GM21529 (cell line): ENCODE results near the gene KRT37.

Experiments
- ATAC-seq: cut with Tn5 transposase; IDR thresholded peaks from one replicate; pipeline ENCODE4 v1.9.1; 2021; ENCODE audit not compliant: unreplicated experiment

Gene KRT37

GRCh38 chr17:41424111-41424635 lies at the start of gene KRT37:
Gene KRT37 (minus strand): TSS chr17:41424585. CDS start chr17:41424523, 62 bp downstream.
- ATAC-seq, result no peak

DNA sequence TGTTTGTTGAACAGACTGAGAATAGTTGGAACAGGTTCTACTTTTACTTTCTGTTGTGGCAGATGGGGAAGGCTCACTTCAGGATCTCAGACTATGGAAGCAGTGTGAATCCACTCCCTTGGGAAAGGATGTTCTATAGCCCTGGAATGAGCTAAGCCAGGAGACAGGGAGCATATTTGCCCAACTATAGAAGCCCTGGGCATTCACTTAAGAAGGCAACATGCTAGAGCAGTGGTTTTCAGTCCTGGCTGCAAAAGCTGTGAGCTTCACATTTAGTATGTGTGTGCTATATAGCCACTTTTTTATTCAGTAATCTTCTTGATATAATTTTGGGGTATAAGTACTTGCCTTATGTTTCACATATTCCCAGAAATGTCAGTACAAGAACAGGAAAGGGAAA lies 44.0 kb upstream of the KRT37 start:
- ATAC-seq, result no peak

DNA sequence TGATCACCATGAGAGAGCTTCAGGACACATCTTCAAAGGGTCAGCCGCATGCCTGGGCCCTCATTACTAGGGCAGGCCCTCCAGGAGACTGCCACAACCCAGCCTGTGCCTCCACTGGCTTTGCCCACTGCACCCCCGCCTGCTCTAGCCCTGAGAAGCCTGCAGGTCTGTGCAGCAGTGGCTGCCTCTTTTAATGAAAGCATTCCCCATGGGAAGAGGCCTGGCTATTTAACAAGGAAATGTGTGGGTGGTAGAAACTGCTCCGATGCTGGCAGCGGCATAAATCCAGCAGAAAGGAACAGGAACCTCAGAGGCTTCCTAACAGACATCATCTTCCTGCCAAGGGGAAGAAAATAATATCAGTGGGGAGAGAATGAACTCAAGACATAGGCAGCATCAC lies 43.2 kb upstream of the KRT37 start:
- no peak for ATAC-seq

DNA sequence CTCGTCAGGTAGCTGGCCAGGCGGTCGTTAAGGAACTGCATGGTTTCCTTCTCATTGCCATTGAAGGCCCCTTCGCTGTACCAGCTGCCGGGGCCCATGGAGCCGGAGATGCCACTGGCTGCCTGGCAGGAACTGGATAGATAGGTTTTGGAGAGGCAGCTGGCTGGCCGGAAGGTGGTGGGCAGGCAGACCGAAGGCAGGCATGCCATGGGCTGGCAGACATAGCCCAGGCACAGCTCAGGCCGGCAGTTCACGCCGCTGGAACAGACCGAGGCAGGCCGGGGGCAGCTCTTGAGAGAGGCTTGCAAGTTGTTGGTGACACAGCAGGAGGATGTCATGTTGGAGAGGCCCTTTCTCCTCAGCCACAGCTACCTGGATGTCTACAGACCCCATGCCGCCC lies 42.6 kb upstream of the KRT37 start, which contains the start of gene KRT32:
Gene KRT32 (minus strand): TSS at position 399 of the 400 bp plus-strand sequence. CDS start 61 bp downstream, at position 338.
- no peak for ATAC-seq

- ATAC-seq, result no peak
Observed at GRCh38 chr17:41464682-41465081, 40.3 kb upstream of the KRT37 start.

GRCh38 chr17:41464173-41464572 lies 39.8 kb upstream of the KRT37 start:
- no peak for ATAC-seq

DNA sequence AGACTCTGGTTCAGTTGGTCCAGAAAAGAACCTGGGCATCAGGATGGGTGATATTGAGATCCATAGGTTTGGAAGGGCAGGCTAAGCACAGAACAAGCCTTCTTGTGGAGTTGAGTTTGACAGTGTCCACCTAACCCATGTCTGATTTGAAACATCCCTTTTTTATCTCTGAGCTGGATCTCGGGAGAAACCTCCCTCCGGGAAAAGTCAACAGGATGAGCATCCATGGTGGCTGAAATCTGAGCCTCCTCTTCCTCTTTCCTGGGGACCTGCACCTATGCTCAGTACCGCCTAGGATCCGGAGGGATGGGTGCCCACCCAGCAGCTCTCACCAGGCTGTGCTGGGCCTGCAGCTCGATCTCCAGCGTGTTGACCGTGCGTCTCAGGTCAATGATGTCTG lies 39.4 kb upstream of the KRT37 start:
- no peak for ATAC-seq

DNA sequence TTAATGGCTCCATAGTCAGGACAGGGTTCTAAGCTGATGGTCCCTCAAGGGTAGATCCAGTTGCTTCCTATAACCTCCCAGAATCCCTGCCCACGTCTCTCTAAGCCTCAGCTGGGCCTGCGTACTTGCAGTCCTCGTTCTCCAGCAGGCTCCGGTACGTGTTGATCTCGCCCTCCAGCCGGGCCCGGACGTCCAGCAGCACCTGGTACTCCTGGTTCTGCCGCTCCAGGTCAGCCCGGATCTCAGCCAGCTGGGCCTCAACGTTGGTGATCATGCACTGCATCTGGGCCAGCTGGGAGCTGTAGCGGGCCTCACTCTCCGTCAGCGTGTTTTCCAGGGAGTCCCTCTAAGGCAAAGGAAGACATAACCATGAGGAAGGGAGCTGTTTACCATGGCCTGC lies 38.3 kb upstream of the KRT37 start:
- no peak for ATAC-seq

DNA sequence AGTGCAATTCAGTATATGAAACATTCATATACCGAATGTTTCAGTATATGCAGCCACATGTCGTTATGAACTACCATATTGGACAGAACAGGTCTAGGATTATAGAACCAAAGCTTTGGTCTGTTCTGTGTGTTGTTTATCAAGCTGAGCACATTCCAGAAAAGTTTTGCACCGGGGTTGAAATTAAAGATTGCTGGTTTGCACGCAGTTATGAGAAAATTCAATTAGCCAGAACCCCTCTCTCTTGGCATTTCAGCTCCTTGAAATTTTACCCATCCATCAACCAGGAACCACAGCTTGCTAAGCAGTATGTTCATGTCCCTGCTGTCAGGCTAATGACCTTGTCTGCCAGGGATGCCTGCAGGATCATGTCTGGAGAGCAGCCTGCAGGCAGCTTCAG lies 33.3 kb upstream of the KRT37 start:
- no peak for ATAC-seq

DNA sequence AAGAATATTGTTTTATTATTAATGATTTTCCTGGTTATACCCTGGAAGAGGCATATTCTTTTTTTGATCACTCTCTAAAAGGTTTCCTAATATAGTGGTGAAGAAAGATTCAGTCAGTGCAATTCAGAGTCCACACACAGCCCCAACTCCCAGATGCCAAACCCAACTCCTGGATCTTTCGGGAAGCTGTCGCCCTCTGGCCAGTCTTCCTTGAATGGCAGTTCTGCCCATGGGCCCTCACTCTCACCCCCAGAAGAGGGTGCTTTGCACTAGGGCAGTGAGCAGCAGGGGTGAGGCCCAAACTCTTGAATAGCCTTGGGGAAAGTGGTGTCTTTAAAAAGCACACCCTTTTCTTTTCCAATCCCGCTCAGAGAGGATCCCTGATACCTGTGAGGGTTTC lies 31.8 kb upstream of the KRT37 start:
- no peak for ATAC-seq

DNA sequence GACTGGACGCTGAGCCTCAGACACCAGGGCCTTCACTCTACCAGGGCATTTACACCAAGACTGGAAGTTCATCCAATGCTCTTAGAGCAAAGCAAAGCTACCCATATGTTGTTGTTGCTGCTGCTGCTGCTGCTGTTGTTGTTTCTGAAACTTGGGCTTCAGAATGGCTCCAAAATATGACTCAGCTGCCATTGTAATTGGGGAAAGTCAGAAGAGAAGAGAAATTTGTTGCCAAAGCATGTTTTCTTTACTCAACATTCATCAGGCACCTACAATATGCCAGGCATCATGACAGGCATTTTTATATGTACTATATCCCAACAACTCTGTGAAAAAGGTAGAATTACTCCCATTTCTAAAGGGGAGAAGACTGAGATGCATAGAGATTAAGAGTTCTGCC lies 30.9 kb upstream of the KRT37 start:
- no peak for ATAC-seq

- no peak for ATAC-seq
Observed at GRCh38 chr17:41453066-41453465, 28.7 kb upstream of the KRT37 start.

DNA sequence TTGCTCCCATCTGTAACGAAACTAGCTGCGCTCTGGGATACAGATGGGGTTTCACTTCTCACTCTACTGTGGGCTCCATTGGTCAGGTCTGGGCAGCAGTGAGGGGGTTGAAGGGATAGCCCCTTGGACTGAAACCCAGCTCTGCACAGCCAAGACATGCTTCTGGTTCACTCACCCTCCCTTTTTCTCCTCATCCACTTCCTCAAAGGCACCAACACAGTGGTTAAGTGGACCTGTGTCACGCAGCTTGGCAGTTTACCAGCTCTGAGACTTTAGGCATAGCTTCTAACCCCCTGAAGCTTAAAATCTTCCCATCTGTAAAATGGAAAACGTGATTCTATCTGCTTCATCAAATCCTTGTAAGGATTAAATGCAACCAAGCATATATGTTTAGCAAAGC lies 27.9 kb upstream of the KRT37 start:
- ATAC-seq, result no peak

DNA sequence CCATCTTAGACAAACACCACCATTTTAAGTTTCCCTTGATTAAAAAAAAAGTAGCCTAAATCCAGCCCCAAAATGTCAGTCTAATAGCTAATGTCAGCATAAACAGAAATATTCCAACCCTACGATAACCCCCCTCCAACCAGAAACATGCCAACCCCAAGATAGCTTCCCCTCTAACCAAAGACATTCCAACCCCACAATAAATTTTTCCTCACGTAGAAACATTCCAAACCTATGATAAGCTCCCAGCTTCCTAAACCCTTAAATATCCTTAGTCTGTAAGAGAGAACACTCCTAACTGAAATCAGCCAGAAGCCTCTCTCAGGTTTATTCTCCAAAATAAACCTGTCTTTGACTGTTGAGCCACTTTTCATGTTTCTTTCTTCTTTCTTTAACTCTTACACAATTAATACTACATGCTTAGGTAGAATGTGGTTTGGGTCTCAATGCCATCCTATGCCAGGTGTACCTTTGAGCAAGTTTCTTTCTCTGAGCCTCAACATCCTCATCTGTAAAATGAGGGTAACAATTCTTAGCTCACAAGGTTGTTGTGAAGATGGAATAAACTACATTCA lies 26.9 kb upstream of the KRT37 start:
- no peak for ATAC-seq

DNA sequence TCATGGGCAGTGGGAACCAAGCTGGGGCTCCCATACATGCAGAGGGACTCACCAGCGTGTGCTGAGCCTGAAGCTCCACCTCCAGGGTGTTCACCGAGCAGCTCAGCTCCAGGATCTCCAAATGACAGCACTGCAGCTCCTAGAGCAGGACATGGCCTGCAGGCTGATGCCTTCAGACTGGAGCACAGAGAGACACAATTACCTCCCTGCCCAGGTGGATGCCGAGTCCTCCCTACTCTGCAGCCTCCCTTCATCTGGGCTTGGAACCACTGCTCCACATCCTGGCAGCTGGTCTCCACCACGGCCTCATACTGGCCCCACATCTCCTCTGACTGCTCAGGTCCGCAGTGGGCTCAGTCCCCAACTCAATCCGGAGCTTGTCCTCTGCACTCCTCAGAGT lies 24.6 kb upstream of the KRT37 start:
- ATAC-seq, result no peak

- ATAC-seq, result no peak
Observed at GRCh38 chr17:41448506-41448905, 24.1 kb upstream of the KRT37 start.

GRCh38 chr17:41446806-41447205 lies 22.4 kb upstream of the KRT37 start:
- ATAC-seq, result no peak

DNA sequence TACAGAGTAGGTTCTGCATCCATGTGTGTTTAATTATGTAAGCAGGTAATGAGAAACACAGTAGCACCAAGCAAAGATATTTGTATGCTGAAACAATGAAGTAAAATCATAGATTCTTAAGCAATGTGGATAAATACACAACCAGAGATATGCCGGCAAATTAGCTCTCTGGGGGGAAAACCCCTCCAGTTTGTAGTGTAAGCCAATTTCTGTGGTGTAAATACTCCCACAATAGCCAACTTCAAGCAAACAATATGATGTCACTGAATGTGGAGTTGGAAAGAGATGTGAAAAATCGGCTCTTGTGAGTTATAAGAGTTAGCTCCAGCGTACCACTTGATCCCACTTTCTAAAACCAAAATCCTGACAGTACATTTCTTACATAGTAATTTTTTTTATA lies 20.3 kb upstream of the KRT37 start:
- ATAC-seq, result no peak

DNA sequence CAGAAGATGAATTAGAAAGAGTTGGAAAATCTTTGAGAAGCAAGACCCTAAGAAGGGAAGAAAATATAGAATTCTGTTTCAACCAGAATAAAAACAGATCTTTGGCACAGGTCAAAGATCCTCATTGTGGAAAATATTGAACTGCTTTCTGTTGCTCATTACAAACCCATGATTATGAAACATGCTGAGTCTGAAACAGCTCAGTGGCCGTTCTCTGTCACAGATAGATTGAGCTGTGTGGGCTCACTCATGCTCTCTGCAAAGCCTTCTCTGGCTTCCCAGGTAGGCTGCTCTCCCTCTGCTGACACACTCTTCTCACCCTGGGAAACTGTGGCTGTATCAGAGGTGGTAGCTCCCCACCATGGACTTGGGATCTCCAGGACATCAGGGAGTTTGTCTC lies 19.8 kb upstream of the KRT37 start:
- ATAC-seq, result no peak

GRCh38 chr17:41442739-41443138 lies 18.4 kb upstream of the KRT37 start:
- no peak for ATAC-seq

DNA sequence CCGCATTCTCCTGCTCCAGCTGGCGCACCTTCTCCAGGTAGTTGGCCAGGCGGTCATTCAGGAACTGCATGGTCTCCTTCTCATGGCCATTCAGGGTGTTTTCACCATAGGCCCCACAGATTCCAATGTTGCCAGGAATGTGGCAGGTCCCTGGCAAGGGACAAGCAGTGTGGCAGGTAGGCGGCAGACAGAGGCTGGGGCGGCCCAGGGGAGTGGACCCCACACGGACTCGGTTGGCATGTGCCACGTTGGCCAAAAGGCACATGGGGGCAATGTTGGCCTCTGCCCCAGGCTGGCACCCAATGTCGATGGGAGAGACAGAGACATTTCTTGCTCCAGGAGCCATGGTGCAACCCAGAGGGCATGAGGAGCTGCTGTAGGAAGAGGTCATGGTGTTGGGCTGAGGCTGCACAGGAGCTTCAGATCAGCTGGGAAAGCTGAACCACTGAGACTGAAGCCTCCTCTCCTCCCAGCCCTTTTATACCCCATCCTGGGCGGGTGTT lies 16.2 kb upstream of the KRT37 start, which contains the start of gene KRT38:
Gene KRT38 (minus strand): TSS at position 453 of the 503 bp plus-strand sequence. CDS start 62 bp downstream, at position 391.
- ATAC-seq, result no peak

DNA sequence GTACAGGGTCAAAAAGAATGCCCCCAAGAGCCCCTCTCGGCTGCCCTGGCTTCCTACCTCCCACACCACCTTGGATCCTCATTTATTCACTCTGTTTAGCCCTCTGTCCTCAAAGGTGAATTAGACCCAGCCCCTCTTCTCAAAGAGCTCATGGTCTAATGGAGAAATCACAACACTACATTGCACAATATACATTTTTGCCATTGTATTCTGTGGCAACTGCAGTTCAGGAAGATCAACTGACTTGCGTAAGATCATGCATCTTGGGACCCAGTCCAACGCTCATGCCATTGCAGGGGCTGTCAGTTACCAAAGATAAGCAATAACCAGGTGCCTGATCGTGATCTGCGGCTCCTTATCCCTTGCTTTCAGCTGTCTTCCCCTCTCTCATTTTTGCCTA lies 15.0 kb upstream of the KRT37 start:
- no peak for ATAC-seq

DNA sequence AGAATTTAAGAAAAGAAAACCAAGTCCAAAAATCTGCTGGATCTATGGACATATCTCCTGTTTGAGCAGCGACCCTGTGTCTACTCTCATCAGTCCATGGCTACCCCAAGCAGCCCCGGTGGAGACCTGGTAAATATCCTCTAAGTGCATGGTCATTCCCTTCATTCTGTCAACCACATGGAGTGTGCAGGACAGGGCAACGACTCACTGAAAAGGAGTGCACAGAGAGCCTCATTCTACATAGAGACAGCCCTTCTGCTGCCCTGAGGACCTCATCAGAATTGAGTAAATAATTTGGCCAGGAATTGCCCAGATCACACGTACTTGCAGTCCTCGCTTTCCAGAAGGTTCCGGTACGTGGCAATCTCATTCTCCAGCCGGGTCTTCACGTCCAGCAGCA lies 13.4 kb upstream of the KRT37 start:
- no peak for ATAC-seq
